ENCODE results near the gene BCOR.

DNA sequence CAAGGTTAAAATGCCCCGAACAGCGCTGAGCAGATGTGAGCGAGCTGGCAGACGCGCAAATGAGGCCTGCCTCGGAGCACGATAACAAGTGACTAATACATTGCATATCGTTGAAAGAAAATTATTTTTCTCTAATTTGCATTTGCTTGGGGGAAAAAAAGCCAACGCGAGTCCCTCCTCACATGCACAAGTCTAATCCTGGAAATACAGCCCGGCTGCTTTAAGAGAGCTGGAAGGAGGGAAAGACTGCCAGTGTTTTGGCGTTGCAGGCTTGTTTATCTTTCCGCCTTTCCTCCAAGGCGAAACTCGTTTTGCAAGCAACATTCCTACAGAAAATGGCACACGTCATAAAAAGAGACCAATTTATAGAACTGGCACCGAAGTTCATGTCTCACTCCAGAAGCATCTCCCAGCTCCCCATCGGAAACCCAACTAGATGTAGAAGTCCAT lies 12.6 kb downstream of the BCOR start:
- TF ChIP-seq, protein P1, sequence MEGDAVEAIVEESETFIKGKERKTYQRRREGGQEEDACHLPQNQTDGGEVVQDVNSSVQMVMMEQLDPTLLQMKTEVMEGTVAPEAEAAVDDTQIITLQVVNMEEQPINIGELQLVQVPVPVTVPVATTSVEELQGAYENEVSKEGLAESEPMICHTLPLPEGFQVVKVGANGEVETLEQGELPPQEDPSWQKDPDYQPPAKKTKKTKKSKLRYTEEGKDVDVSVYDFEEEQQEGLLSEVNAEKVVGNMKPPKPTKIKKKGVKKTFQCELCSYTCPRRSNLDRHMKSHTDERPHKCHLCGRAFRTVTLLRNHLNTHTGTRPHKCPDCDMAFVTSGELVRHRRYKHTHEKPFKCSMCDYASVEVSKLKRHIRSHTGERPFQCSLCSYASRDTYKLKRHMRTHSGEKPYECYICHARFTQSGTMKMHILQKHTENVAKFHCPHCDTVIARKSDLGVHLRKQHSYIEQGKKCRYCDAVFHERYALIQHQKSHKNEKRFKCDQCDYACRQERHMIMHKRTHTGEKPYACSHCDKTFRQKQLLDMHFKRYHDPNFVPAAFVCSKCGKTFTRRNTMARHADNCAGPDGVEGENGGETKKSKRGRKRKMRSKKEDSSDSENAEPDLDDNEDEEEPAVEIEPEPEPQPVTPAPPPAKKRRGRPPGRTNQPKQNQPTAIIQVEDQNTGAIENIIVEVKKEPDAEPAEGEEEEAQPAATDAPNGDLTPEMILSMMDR (IDR thresholded peaks at IDR 0.05), result no peak
- TF ChIP-seq POLR2A (IDR thresholded peaks at IDR 0.05), result no peak

All from heart left ventricle (tissue), 13 donors.